ENCODE results near the gene SCARF1. TPM values are rescaled to one million over a fixed set of nuclear protein-coding genes. Genes with fewer than 3 reads are reported as not detected.

The SCARF1 gene
- total RNA-seq, 1 experiment from 2014 or later, result 0.40 TPM

DNA sequence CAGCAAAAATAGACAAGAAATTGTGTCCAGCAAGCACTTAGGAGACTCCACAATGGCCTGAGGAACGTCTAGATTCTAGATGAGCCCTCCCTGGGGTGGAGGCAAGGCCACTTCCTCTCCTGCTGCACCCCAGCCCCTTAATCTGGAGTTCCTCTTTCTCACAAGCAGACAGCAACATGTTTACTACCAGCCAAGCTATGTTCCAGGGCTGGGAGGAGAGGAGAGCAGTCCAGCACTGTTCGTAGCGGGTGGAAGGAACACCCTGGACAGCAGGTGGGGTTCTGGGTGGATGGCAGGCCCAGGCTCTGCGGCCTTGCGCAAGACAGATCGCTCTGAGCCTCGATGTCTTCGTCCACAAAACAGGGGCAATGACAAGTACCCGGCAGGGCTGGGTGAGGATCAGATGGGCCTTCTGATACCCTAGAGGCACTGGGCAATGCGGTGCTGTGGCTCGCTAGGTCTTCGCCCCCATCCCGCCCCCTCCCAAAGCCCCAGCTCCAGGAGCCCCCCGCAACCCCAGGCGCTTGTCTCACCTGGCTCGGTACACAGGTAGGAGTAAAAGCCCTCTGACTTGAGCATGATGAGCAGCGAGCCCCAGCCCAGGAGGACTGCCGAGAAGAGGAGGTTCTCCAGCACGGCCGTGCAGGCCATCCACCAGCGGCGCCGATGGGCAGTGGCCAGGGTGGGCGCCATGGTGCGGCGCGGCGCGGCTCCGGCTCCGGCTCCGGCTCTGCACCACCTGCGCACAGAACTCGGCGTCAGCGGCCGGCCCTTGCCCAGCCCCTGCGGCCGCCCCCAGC lies 18.1 kb downstream of the SCARF1 start:
- H3K4me3 Mint-ChIP-seq (ENCODE audit: unreplicated experiment), result peak overlapping the region; percentile 95
- POLR2A ChIA-PET, result interaction anchor here (0.6 to 7.0 kb wide), 9 partner anchors 10 to 1007 kb away, joined by 3 to 58 read pairs (median 3); partner anchors contain the start of gene RILP
- H3K27ac Mint-ChIP-seq (ENCODE audit: low read depth, unreplicated experiment), result no peak overlapping the region
- H3K9me3 Mint-ChIP-seq (ENCODE audit: unreplicated experiment), result no peaks in the 10 kb centered on the region
- TF ChIP-seq, protein P1, sequence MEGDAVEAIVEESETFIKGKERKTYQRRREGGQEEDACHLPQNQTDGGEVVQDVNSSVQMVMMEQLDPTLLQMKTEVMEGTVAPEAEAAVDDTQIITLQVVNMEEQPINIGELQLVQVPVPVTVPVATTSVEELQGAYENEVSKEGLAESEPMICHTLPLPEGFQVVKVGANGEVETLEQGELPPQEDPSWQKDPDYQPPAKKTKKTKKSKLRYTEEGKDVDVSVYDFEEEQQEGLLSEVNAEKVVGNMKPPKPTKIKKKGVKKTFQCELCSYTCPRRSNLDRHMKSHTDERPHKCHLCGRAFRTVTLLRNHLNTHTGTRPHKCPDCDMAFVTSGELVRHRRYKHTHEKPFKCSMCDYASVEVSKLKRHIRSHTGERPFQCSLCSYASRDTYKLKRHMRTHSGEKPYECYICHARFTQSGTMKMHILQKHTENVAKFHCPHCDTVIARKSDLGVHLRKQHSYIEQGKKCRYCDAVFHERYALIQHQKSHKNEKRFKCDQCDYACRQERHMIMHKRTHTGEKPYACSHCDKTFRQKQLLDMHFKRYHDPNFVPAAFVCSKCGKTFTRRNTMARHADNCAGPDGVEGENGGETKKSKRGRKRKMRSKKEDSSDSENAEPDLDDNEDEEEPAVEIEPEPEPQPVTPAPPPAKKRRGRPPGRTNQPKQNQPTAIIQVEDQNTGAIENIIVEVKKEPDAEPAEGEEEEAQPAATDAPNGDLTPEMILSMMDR (IDR thresholded peaks at IDR 0.05; ENCODE audit: unreplicated experiment), result no peak
- H3K4me1 Mint-ChIP-seq (ENCODE audit: insufficient read depth, unreplicated experiment), result peaks cover 24% of the 10 kb centered on the region
- H3K27me3 Mint-ChIP-seq (ENCODE audit: insufficient read depth, unreplicated experiment), result no peaks in the 10 kb centered on the region
- intact Hi-C loops (cut with micrococcal nuclease), result loop anchor here (5.0 kb wide), 1 partner anchor 35 kb away; no protein-coding TSS in a partner anchor
- CTCF ChIA-PET, result interaction anchor here (1.0 to 5.1 kb wide), 3 partner anchors 22 to 53 kb away, joined by 4 to 79 read pairs (median 13); partner anchors contain the start of gene RILP
- DNase-seq (ENCODE audit: unreplicated experiment), result no peak
- BruUV-seq (replicated peaks), result no TSS peak
- H3K36me3 Mint-ChIP-seq (ENCODE audit: insufficient read depth, unreplicated experiment), result peaks cover 24% of the 10 kb centered on the region

DNA sequence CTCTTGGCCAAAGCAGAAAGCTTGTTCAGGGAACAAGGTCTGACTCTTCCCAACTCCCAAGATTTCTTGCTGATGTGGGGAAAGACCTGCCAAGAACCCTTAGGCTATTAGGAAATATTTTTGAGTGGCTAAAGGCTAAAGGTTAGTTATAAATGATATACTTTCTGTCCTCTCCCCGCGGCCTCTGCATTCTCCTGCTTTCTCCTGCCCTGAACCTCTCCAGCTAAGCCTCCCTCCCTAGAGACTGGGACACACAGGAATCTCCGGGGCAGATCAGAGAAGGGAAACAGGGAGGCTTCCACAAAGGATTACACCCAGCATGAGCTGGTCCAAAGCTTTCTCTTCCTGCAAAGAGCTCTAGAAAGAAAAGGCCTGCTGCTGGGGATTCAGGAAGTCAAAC lies 19.2 kb downstream of the SCARF1 start:
- H3K36me3 Mint-ChIP-seq (ENCODE audit: insufficient read depth, unreplicated experiment), result peaks cover 24% of the 10 kb centered on the region
- no peak overlapping the region for H3K27ac Mint-ChIP-seq (ENCODE audit: low read depth, unreplicated experiment)
- BruUV-seq (replicated peaks), result no TSS peak
- TF ChIP-seq, protein P1 (IDR thresholded peaks at IDR 0.05; ENCODE audit: unreplicated experiment), result no peak
- H3K4me1 Mint-ChIP-seq (ENCODE audit: insufficient read depth, unreplicated experiment), result peaks cover 18% of the 10 kb centered on the region
- no peak for DNase-seq (ENCODE audit: unreplicated experiment)
- intact Hi-C loops (cut with micrococcal nuclease), result loop anchor here (5.0 kb wide), 1 partner anchor 34 kb away; no protein-coding TSS in a partner anchor
- ChIA-PET CTCF (interaction anchor here (0.7 to 2.7 kb wide), 3 partner anchors 11 to 52 kb away, joined by 3 to 13 read pairs (median 4); no protein-coding TSS in a partner anchor), POLR2A (interaction anchor here (0.5 to 7.0 kb wide), 11 partner anchors 11 to 230 kb away, joined by 3 to 58 read pairs (median 4); partner anchors contain the start of genes PITPNA and RILP)
- peak overlapping the region; percentile 59 for H3K4me3 Mint-ChIP-seq (ENCODE audit: unreplicated experiment)
- no peaks in the 10 kb centered on the region for H3K9me3 Mint-ChIP-seq (ENCODE audit: unreplicated experiment)
- no peaks in the 10 kb centered on the region for H3K27me3 Mint-ChIP-seq (ENCODE audit: insufficient read depth, unreplicated experiment)

DNA sequence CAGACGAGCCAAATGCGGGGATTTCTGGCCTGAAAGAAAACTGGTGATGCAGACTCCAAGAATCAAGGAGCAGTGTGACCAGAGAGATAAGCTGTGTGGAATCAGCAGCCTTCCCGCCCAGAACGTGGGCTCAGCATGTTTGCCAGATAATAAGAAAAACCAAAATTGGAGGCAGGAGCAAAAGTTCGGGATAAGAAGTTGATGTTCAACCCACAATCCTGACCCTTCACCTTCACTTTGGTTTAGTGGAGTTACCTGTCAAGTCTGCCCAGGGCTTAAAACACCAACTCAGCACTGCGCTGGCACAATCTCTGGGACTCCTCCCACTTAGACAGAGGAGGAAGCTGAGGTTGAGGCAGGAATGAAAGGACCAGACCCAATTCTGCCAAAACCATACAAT lies 20.0 kb downstream of the SCARF1 start:
- Mint-ChIP-seq H3K27ac (ENCODE audit: low read depth, unreplicated experiment) (no peak overlapping the region), H3K27me3 (ENCODE audit: insufficient read depth, unreplicated experiment) (no peaks in the 10 kb centered on the region), H3K4me3 (ENCODE audit: unreplicated experiment) (no peak overlapping the region), H3K36me3 (ENCODE audit: insufficient read depth, unreplicated experiment) (peaks cover 24% of the 10 kb centered on the region), H3K4me1 (ENCODE audit: insufficient read depth, unreplicated experiment) (peaks cover 18% of the 10 kb centered on the region), H3K9me3 (ENCODE audit: unreplicated experiment) (no peaks in the 10 kb centered on the region)
- intact Hi-C loops (cut with micrococcal nuclease), result loop anchor here (5.0 kb wide), 1 partner anchor 33 kb away; no protein-coding TSS in a partner anchor
- no TSS peak for BruUV-seq (replicated peaks)
- no peak for DNase-seq (ENCODE audit: unreplicated experiment)
- TF ChIP-seq, protein P1 (IDR thresholded peaks at IDR 0.05; ENCODE audit: unreplicated experiment), result no peak
- POLR2A ChIA-PET, result interaction anchor here (0.5 to 7.0 kb wide), 9 partner anchors 10 to 229 kb away, joined by 3 to 58 read pairs (median 5); partner anchors contain the start of gene RILP
- CTCF ChIA-PET, result interaction anchor here (0.8 to 2.7 kb wide), 2 partner anchors 48 to 51 kb away, joined by 4 to 13 read pairs; no protein-coding TSS in a partner anchor

DNA sequence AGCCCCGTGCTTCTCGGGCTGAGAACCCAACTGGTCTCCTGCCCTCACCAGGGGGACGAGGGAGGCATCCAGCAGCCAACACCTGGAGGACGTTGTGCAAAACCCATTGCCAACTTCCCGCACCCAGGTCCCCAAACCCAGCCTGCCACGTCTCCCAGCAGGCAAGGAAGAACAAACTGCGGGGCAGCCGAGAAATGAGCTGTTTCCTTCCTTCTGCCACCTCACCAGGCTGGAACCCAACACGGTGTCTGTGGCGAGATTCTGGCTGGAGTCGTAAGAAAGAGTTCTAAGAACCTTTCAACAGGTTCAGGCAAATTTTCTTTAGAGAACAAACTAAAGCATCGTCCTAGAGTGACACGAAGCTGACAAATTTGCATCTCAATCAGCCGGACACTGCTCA lies 20.5 kb downstream of the SCARF1 start:
- no peak for DNase-seq (ENCODE audit: unreplicated experiment)
- no peak overlapping the region for H3K27ac Mint-ChIP-seq (ENCODE audit: low read depth, unreplicated experiment)
- no peaks in the 10 kb centered on the region for H3K27me3 Mint-ChIP-seq (ENCODE audit: insufficient read depth, unreplicated experiment)
- no TSS peak for BruUV-seq (replicated peaks)
- H3K36me3 Mint-ChIP-seq (ENCODE audit: insufficient read depth, unreplicated experiment), result peaks cover 24% of the 10 kb centered on the region
- no peaks in the 10 kb centered on the region for H3K9me3 Mint-ChIP-seq (ENCODE audit: unreplicated experiment)
- intact Hi-C loops (cut with micrococcal nuclease), result loop anchor here (5.0 kb wide), 1 partner anchor 33 kb away; no protein-coding TSS in a partner anchor
- CTCF ChIA-PET, result interaction anchor here (0.6 to 2.7 kb wide), 4 partner anchors 15 to 558 kb away, joined by 3 to 13 read pairs (median 5); no protein-coding TSS in a partner anchor
- POLR2A ChIA-PET, result interaction anchor here (1.0 to 7.0 kb wide), 4 partner anchors 9 to 49 kb away, joined by 3 to 58 read pairs (median 14); partner anchors contain the start of gene RILP
- TF ChIP-seq, protein P1 (IDR thresholded peaks at IDR 0.05; ENCODE audit: unreplicated experiment), result no peak
- H3K4me3 Mint-ChIP-seq (ENCODE audit: unreplicated experiment), result no peak overlapping the region
- H3K4me1 Mint-ChIP-seq (ENCODE audit: insufficient read depth, unreplicated experiment), result peaks cover 13% of the 10 kb centered on the region
